ENCODE data around the gene FUBP3. TPM values are rescaled to one million over a fixed set of nuclear protein-coding genes. Genes with fewer than 3 reads are reported as not detected.

Gene FUBP3, protein sequence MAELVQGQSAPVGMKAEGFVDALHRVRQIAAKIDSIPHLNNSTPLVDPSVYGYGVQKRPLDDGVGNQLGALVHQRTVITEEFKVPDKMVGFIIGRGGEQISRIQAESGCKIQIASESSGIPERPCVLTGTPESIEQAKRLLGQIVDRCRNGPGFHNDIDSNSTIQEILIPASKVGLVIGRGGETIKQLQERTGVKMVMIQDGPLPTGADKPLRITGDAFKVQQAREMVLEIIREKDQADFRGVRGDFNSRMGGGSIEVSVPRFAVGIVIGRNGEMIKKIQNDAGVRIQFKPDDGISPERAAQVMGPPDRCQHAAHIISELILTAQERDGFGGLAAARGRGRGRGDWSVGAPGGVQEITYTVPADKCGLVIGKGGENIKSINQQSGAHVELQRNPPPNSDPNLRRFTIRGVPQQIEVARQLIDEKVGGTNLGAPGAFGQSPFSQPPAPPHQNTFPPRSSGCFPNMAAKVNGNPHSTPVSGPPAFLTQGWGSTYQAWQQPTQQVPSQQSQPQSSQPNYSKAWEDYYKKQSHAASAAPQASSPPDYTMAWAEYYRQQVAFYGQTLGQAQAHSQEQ
- total RNA-seq: 31.1 TPM

- ATAC-seq (peak; percentile 94), DNase-seq (ENCODE audit: low spot score) (peak; percentile 96)
Measured at GRCh38 chr9:130578865-130579737, at the start of gene FUBP3. FUBP3 (plus strand) TSS chr9:130579577; CDS start chr9:130579681, 104 bp downstream.

DNA sequence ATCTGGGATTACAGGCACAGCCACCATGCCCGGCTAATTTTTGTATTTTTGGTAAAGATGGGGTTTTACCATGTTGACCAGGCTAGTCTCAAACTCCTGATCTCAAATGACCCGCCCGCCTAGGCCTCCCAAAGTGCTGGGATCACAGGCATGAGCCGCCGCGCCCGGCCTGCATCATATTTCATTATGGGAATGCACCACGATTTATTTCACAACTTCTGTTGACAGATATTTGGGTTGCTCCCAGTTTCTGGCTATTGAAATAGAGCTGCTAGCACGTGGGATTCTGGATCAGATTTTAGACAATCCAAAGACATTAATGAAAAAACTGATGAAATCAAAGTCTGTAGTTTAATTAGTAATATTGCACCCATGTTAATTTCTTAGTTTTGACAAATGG is 48.4 kb upstream of the FUBP3 start:
- peak; percentile 77 for DNase-seq (ENCODE audit: low spot score)
- ATAC-seq: peak; percentile 46

DNA sequence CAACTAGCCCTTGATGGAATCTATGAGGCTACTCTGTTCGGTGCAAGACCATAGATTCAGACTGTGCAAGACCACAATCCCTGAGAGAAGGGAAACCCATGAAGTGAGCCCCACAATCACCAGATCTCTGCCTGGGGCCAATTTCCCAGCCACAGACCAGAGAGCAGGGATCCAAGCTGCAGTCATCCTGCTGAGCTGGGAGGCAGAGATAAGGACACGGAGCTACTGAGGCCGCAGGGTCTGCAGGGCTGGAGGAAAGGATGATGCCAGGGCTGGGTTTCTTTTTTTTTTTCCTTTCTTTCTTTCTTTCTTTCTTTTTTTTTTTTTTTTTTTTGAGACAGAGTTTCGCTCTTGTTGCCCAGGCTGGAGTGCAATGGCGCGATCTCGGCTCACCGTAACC is 47.7 kb upstream of the FUBP3 start:
- no peak for DNase-seq (ENCODE audit: low spot score)
- ATAC-seq: no peak

DNA sequence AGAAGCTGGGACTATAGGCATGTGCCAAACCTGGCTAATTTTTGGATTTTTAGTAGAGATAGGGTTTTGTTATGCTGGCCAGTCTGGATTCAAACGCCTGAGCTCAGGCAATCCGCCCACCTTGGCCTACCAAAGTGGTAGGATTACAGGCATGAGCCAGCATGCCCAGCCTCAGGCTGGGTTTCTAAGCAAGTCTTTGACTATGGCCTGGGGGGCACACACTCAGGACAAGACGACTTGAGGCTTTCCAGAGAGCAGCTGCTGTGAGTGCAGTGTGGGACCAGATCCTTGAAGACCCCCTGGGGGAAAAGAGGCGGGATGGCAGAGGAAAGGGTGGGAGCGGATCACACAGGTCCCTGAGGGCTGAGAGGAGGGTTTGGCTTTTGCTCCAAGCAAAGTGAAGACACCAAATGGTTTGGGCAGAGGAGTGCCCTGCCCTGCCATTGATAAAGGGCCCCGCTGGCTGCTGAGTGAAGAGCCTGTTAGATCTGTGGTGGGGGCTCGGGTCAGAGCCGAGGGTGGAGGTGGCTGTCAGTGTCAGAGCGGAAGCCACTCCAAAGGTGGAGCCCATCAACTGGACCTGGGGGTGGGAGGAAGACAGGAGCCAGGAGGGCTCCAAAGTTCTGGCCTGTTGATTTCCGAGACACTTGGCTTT is 46.8 kb upstream of the FUBP3 start:
- ATAC-seq (no peak), DNase-seq (ENCODE audit: low spot score) (no peak)

DNA sequence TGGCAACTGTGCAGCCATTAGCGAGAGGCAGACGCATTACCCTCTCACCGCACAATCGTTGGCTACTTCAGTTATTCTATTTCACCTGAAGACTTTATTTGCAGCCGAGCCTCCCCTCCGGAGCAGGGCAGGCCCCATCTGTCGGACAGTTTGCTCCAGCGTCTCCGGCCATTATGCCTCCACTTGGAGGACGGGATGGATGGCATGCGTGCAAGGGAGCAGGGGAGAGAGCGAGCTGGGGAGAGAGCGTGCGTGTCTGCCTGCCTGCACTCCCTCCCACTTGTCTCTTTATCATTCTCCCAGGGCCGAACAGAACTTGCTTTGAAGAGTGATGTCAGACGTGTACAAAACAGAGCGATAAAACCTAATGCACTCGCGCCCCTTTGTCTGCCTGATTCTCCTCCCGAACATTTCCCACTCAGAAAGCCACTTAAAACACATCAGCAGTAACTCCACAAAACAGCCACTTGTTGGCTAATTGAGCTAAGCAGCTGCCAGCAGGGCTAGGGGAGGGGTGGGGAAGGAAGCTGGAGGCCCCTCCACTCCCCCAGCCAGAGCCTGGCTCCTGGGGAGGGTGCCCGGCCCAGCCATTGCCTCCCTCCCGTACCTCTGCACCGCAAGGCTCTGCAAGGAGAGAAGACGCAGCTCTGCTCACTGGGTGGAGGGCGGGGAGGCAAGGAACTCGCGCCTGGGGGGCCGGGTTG is 43.4 kb upstream of the FUBP3 start:
- ATAC-seq (peak; percentile 57), DNase-seq (ENCODE audit: low spot score) (no peak)

- ATAC-seq (peak; percentile 20), DNase-seq (ENCODE audit: low spot score) (no peak)
Measured at GRCh38 chr9:130536701-130537107, 42.7 kb upstream of the FUBP3 start.

DNA sequence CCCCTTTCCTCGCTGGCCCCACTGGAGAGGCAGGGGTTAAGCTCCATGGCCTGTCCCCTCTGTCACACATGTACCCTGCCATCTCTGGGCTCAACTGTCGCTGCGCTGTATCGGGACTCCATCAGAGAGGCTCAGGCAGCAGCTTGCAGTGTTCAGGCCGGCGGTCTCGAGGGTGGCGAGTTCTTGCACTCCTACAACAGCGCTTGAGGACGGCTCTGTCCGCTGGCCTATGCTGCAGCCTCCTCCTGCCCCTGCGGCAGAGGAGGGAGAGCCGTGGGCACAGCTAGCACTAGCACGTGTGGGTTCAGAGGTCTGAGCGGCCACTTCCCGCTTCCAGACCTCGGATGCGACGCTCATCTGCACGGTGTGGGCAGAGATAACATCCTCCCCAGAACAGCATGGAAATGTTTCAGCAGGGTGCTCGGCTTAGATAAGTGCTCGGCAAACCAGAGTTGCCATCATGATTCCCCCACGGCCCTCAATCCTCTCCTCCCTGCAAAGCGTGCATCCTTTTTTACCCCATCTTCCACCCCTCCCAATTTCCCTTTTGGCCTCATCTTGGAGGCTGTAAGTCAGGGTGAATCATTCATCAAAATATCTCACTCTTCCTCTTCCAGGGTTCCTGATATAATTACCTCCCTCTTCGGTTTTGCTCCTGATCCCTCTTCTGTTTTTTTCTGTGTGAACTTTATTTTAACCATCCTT is 41.9 kb upstream of the FUBP3 start:
- DNase-seq (ENCODE audit: low spot score) (no peak), ATAC-seq (peak; percentile 19)

GRCh38 chr9:130539420-130540223 is 39.8 kb upstream of the FUBP3 start:
- DNase-seq (ENCODE audit: low spot score): no peak
- ATAC-seq: no peak

DNA sequence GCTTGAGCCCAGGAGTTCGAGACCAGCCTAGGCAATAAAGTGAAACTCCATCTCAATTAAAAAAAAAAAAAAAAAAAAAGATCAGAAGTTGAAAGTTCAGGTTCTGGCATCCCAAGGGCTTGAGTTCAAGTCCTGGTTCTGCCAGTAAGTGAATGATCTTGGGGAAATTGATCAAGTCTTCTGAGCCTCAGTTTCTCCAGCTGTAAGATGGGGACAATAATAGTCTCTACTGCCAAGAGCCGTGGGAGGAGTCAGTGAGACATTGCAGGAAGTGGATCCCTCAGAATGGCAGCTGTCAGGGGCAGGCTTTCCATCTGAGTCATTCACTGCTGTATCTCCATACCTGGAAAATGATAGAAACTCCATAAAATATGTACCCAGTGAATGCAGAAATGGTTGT is 37.8 kb upstream of the FUBP3 start:
- ATAC-seq: no peak
- DNase-seq (ENCODE audit: low spot score): no peak

GRCh38 chr9:130542038-130542437 is 37.3 kb upstream of the FUBP3 start:
- DNase-seq (ENCODE audit: low spot score) (no peak), ATAC-seq (no peak)

GRCh38 chr9:130542457-130543228 is 36.7 kb upstream of the FUBP3 start:
- ATAC-seq (no peak), DNase-seq (ENCODE audit: low spot score) (no peak)

DNA sequence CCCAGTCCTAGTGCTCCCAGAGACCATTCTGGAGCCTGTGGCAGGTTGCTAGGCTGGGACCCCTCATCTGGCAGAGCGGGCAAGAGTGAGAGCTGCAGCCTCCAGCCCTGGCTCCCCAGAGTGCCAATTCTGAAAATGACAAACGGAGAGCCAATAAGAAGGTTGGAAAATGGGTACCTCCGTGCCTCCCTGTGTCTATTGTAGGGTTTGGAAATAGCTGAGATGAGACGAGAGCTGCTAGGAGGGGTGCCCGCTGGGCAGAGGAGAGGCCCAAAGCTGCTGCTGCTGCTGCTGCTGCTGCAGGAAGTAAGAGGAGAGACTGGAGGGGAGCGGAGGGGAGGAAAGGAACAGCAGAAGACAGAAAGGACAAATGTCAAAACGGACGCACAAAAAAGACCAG is 36.0 kb upstream of the FUBP3 start:
- DNase-seq (ENCODE audit: low spot score) (no peak), ATAC-seq (no peak)

GRCh38 chr9:130543859-130544258 is 35.5 kb upstream of the FUBP3 start:
- ATAC-seq (no peak), DNase-seq (ENCODE audit: low spot score) (no peak)

- DNase-seq (ENCODE audit: low spot score): no peak
- ATAC-seq: no peak
Measured at GRCh38 chr9:130544364-130544763, 35.0 kb upstream of the FUBP3 start.

DNA sequence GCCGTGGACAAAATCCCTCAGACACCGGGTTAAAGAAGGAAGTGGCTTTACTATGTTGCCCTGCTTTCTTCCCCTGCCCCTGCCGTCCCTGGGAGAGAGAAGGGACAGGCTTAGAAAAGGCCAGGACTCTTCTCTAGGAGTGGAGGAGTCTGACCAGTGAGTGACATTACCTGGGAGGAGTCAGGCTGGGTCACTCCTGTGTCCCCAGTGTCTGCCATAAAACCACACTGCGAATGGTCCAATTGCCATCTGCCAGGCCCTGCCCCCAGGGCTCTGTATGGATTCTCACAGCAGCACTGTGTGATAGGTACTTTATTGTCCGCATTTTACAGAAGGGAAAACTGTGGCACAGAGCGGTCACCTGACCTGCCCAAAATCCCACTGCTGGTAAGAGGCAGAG is 31.3 kb upstream of the FUBP3 start:
- peak; percentile 64 for DNase-seq (ENCODE audit: low spot score)
- ATAC-seq: peak; percentile 72

- ATAC-seq (peak; percentile 31), DNase-seq (ENCODE audit: low spot score) (no peak)
Measured at GRCh38 chr9:130549093-130549735, 30.2 kb upstream of the FUBP3 start.

DNA sequence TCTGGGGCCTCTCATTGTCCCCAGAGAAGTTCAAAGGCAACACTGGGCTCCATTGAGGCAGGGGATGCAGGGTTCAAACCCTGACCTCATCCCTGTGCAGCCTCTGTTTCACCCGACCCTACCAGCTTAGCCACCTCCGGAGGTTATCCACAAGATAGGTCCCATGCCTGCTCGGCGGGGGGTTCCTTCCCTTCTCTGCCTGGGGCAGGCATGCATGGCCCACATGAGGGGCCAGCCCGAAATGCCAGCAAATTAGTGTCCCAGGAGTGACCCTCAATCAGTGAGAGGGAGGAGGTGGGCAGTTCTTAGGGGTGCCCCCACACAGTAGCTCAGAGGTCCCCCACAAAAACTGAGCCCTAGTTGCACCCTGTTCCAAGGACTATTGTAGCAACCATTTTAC is 24.8 kb upstream of the FUBP3 start:
- ATAC-seq (no peak), DNase-seq (ENCODE audit: low spot score) (no peak)

- ATAC-seq (no peak), DNase-seq (ENCODE audit: low spot score) (no peak)
Measured at GRCh38 chr9:130555061-130555460, 24.3 kb upstream of the FUBP3 start.

Measured in left lobe of liver (tissue), 2 donors.